Breast epithelium (tissue), 3 donors: ENCODE measurements around the gene SETD4.

Source experiments
- CTCF ChIP-seq, 3 donors: fragments of 450-650 bp; IDR thresholded peaks; one replicate each; pipeline ENCODE4 v1.5.1; 2016 to 2017; ENCODE audit warnings: antibody characterized with exemption in 3 of 3, mild to moderate bottlenecking in 3 of 3, moderate library complexity in 3 of 3
- POLR2A ChIP-seq: fragments of 450-650 bp; IDR thresholded peaks from one replicate; pipeline ENCODE4 v1.6.1; 2016; ENCODE audit warnings: antibody characterized with exemption, mild to moderate bottlenecking, moderate library complexity

- TF ChIP-seq CTCF (IDR thresholded peaks at IDR 0.05) (no peak), POLR2A (no peak)
These were observed 38.7 kb upstream of the SETD4 start for GRCh38 chr21:36099000-36099399.
